Tibial artery (tissue), 4 donors: ENCODE results near the gene TOMM40.

Experiments
- DNase-seq, 2 donors: peaks; one replicate each; pipeline ENCODE4 v3.0.0-alpha.2; 2019
- H3K27ac ChIP-seq, 2 donors: fragments of 200-600 bp; sonication (generic) in 1 of 2; 1 replicate in 1 of 2; 2 replicates in 1 of 2; pipeline ENCODE4 v1.5.1; 2018 to 2019; ENCODE audit warnings: mild to moderate bottlenecking in 1 of 2
- H3K27me3 ChIP-seq, 2 donors: fragments of 200-600 bp; sonication (generic) in 1 of 2; one replicate each; pipeline versions ENCODE4 v1.5.1 to v1.6.0; 2016 to 2019
- H3K36me3 ChIP-seq, 3 donors: fragments of 200-600 bp; sonication (generic) in 2 of 3; one replicate each; pipeline ENCODE4 v1.5.1; 2016 to 2019; ENCODE audit warnings: mild to moderate bottlenecking in 2 of 3
- H3K4me1 ChIP-seq, 4 donors: fragments of 200-600 bp; sonication (generic) in 2 of 4; 1 replicate in 3 of 4; 2 replicates in 1 of 4; pipeline ENCODE4 v1.5.1; 2016 to 2019
- H3K4me3 ChIP-seq, 2 donors: fragments of 200-600 bp; sonication (generic) in 1 of 2; 1 replicate in 1 of 2; 2 replicates in 1 of 2; pipeline ENCODE4 v1.5.1; 2018 to 2019; ENCODE audit warnings: mild to moderate bottlenecking in 2 of 2
- H3K9me3 ChIP-seq, 3 donors: fragments of 200-600 bp; sonication (generic) in 1 of 3; one replicate each; pipeline ENCODE4 v1.5.1; 2016 to 2019
- intact Hi-C: fragments of 100-400 bp; cut with DNase I; formaldehyde crosslinking; loops from one replicate; pipeline ENCODE4 v1.15.0; 2023; ENCODE audit warnings: low total_unique reads
- TF ChIP-seq, protein P1 (sequence below), 2 experiments: fragments of 200-600 bp in 1 of 2; fragments of 450-650 bp in 1 of 2; IDR thresholded peaks; one replicate each; pipeline ENCODE4 v1.5.1; 2017 to 2019; ENCODE audit warnings: antibody characterized with exemption in 2 of 2, mild to moderate bottlenecking in 1 of 2, moderate library complexity in 1 of 2

The TOMM40 gene

DNA sequence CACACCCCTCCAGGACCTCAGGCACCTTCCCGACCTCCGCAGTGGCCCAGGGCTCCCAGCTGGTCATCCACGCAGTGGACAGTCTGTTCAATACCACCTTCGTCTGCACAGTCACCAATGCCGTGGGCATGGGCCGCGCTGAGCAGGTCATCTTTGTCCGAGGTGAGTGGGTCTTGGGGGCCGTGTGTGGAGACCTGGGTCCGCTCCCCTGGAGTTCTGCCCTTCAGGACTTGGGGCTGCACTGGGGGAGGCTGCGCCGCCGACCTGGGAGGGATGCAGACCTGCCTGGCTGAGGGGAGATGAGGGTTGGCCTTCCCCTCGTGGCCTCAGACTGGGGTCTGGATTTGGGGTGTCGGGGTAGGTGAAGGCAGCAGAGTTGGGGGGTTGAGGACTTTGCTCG lies 16.7 kb upstream of the TOMM40 start:
- Histone ChIP-seq H3K4me3 (no peak overlapping the region), H3K36me3 (peaks cover 56 to 92% (median 79%) of the 10 kb centered on the region in 3 donors), H3K4me1 (peaks cover 0 to 4% (median 0%) of the 10 kb centered on the region in 4 donors), H3K9me3 (no peaks in the 10 kb centered on the region), H3K27me3 (no peaks in the 10 kb centered on the region), H3K27ac (no peak overlapping the region)
- intact Hi-C loops = no loop called here
- DNase-seq = no peak
- TF ChIP-seq, protein P1, sequence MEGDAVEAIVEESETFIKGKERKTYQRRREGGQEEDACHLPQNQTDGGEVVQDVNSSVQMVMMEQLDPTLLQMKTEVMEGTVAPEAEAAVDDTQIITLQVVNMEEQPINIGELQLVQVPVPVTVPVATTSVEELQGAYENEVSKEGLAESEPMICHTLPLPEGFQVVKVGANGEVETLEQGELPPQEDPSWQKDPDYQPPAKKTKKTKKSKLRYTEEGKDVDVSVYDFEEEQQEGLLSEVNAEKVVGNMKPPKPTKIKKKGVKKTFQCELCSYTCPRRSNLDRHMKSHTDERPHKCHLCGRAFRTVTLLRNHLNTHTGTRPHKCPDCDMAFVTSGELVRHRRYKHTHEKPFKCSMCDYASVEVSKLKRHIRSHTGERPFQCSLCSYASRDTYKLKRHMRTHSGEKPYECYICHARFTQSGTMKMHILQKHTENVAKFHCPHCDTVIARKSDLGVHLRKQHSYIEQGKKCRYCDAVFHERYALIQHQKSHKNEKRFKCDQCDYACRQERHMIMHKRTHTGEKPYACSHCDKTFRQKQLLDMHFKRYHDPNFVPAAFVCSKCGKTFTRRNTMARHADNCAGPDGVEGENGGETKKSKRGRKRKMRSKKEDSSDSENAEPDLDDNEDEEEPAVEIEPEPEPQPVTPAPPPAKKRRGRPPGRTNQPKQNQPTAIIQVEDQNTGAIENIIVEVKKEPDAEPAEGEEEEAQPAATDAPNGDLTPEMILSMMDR (IDR thresholded peaks at IDR 0.05) = no peak

DNA sequence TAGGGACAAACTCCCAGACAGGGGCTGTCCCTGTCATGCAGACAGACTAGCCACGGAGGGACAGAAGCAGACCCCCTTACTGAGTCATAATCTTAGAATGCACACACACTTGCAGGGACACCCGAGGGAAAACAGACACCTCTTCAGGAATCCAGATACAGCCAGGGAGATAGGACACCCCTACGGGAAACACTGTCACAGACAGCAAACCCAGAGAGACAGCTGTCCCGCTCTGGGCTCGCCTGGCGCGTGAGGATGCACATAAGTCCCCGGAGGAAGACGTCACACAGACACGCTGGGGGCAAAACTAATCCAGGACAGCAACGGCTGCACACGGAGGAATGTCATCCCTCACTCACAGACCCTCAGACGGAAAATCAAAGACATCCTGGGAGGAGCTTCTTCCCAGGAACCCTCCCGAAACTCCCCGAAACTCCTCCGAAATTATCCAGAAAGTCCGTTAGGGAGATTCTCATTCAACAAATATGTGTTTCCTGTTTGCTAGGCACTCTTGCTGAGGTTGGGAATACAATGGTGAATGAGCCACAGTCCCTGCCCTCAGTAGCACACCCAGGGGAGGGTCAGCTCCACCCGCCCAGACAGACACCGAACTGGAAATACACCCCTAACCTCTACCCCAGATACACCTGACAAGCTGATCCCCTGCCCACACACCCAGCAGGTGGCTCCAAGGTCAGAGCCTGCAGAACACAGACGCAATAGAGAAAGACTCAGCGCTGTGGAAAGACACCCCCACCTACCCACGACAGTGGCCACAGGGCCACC lies 15.2 kb upstream of the TOMM40 start:
- no peaks in the 10 kb centered on the region for H3K27me3 ChIP-seq
- peaks cover 0 to 4% (median 0%) of the 10 kb centered on the region in 4 donors for H3K4me1 ChIP-seq
- DNase-seq = no peak
- no peaks in the 10 kb centered on the region for H3K9me3 ChIP-seq
- TF ChIP-seq, protein P1 (IDR thresholded peaks at IDR 0.05) = no peak
- H3K4me3 ChIP-seq = no peak overlapping the region
- H3K36me3 ChIP-seq = peaks cover 56 to 92% (median 79%) of the 10 kb centered on the region in 3 donors
- H3K27ac ChIP-seq = no peak overlapping the region
- intact Hi-C loops = no loop called here

DNA sequence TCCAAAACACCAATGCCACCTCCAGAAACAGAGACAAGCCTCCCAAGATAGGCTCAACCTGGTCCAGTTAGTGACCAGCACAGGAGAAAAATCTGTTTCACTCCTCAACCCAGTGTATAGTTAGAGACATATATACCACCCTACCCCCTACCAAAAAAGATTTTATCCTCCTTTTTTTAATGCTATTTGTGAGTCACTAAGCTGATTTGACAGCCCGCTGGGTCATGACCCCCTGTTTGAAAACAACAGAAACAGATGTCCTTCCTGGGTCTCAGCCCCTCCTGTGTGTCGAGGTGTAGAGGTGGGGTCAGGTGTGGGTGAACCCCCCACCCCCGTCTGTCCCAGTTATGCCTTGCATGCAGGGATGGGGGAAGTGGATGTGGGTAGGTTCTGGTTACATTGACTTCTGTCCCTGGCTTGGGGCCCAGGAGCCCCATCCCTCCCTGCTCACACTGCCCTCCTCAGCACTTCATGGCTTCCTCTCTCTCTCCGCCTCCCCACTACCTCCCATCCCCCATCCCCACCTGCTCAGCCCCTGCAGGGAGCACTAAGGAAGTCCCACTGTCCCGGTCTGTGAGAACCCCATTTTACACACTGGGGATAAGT lies 14.0 kb upstream of the TOMM40 start:
- intact Hi-C loops = no loop called here
- no peaks in the 10 kb centered on the region for H3K27me3 ChIP-seq
- peaks cover 53 to 81% (median 69%) of the 10 kb centered on the region in 3 donors for H3K36me3 ChIP-seq
- no peak for DNase-seq
- peaks cover 0 to 4% (median 0%) of the 10 kb centered on the region in 4 donors for H3K4me1 ChIP-seq
- no peak overlapping the region for H3K4me3 ChIP-seq
- no peak overlapping the region for H3K27ac ChIP-seq
- no peaks in the 10 kb centered on the region for H3K9me3 ChIP-seq
- TF ChIP-seq, protein P1 (IDR thresholded peaks at IDR 0.05) = no peak

DNA sequence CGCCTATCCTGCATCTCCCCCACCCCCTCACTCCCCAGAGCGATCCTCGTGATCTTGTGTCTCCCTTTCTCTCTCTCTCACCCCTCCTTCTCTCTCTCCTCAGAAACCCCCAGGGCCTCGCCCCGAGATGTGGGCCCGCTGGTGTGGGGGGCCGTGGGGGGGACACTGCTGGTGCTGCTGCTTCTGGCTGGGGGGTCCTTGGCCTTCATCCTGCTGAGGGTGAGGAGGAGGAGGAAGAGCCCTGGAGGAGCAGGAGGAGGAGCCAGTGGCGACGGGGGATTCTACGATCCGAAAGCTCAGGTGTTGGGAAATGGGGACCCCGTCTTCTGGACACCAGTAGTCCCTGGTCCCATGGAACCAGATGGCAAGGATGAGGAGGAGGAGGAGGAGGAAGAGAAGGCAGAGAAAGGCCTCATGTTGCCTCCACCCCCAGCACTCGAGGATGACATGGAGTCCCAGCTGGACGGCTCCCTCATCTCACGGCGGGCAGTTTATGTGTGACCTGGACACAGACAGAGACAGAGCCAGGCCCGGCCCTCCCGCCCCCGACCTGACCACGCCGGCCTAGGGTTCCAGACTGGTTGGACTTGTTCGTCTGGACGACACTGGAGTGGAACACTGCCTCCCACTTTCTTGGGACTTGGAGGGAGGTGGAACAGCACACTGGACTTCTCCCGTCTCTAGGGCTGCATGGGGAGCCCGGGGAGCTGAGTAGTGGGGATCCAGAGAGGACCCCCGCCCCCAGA lies 12.8 kb upstream of the TOMM40 start:
- no peak overlapping the region for H3K27ac ChIP-seq
- no peak for DNase-seq
- H3K9me3 ChIP-seq = no peaks in the 10 kb centered on the region
- TF ChIP-seq, protein P1 (IDR thresholded peaks at IDR 0.05) = no peak
- peaks cover 43 to 73% (median 58%) of the 10 kb centered on the region in 3 donors for H3K36me3 ChIP-seq
- no peaks in the 10 kb centered on the region for H3K27me3 ChIP-seq
- intact Hi-C loops = no loop called here
- H3K4me1 ChIP-seq = peaks cover 0 to 4% (median under 1%) of the 10 kb centered on the region in 4 donors
- no peak overlapping the region for H3K4me3 ChIP-seq

DNA sequence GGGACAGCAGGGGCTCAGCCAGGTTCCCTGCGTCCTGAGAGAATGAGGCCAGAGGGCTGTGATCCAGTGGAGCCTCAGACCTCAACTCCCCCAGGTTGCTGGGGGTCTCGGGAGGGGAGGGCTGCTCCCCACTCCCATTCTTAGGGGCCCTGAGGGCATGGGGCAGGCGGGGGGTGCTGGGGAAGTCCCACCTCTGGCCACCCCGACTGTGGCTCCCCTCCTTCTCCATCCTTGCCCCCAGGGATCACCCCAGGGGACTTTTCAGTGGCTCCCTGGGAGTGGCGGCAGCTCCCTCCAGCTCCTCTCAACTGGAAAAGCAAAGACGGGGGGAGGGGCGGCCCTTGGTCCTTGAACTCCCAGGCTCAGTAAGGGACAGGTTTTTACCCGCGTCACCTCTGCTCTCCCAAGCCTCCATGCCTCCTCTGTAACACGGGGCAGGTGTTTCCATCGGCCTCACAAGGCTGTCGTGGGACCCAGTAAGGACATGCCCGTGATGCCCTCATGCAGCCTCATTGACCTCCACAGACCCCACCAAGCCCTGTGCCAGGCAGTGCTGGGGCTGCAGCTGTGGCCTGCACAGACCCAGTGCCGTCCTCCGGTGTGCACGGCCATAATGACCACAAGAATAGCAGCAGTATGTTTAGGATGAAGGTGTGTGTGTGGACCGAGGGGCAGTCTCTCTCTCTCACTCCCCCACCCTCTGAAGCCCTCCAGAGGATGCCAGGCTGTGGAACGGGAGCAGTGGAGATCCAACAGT lies 11.6 kb upstream of the TOMM40 start:
- DNase-seq = no peak
- Histone ChIP-seq H3K27ac (no peak overlapping the region), H3K9me3 (no peaks in the 10 kb centered on the region), H3K4me3 (no peak overlapping the region), H3K4me1 (peaks cover 0 to 13% (median 6%) of the 10 kb centered on the region in 4 donors), H3K27me3 (no peaks in the 10 kb centered on the region), H3K36me3 (peaks cover 31 to 69% (median 46%) of the 10 kb centered on the region in 3 donors)
- TF ChIP-seq, protein P1 (IDR thresholded peaks at IDR 0.05) = no peak
- intact Hi-C loops = no loop called here
